NOMO-1 (cell line): ENCODE measurements around the gene SLCO4A1.
A peak's percentile ranks its signal among the peaks of the same experiment; 100 is the strongest.

Experiments used
- DNase-seq, 2 experiments: peaks; one replicate each; lab custom pipeline; 2025; ENCODE audit not compliant: unreplicated experiment in 2 of 2; lab: John Stamatoyannopoulos, UW

SLCO4A1 gene

DNA sequence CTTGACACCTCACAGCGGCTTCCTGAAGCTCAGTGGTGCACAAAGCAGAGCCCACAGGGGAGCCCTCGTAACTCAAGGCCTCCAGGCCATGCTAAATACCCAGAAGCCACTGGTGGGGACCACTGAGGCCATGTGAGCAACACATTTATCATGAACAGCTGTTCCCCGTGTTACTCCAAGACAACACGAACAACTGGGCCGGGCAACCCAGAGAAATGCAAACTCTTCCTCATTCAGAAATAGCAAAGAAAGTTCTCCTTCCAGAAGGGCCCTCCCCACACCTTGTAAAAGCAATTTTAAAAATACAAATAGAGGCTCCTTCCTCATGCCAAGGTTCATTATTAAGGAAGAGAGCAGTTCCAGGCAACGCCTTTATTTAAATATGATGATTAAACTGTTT is 36.3 kb upstream of the SLCO4A1 start:
- peak; percentile 42 to 62 for DNase-seq

DNA sequence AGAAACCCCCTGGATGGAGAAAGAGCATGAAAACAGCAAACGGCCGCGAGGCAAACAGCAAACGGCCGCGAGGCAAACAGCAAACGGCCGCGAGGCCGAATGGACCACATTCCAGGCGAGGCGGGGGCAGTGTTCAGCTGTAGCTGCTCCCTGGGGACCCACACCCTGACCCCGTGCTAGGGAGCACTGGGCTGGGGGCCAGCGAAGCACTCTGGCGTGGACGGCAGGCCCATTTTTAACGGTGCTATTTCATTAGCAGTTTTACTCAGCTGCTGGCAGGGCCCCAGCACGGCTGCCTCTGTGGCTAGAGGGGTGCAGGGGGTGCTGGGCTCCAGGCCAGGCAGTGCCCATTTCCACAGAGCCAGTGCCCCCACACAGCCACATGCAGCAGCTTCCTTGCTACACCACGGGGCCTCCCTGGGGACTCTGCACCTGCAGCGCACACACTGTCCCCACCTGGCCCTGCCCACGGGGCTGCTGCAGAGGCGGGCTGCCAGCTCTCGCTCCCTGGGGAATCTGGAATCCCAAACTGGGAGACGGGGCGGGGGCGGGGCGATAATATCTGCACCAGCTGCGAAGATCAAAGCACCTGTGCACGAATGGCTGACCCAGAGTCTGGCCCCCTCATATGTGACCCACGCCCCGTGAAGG is 35.6 kb upstream of the SLCO4A1 start:
- no peak for DNase-seq

DNA sequence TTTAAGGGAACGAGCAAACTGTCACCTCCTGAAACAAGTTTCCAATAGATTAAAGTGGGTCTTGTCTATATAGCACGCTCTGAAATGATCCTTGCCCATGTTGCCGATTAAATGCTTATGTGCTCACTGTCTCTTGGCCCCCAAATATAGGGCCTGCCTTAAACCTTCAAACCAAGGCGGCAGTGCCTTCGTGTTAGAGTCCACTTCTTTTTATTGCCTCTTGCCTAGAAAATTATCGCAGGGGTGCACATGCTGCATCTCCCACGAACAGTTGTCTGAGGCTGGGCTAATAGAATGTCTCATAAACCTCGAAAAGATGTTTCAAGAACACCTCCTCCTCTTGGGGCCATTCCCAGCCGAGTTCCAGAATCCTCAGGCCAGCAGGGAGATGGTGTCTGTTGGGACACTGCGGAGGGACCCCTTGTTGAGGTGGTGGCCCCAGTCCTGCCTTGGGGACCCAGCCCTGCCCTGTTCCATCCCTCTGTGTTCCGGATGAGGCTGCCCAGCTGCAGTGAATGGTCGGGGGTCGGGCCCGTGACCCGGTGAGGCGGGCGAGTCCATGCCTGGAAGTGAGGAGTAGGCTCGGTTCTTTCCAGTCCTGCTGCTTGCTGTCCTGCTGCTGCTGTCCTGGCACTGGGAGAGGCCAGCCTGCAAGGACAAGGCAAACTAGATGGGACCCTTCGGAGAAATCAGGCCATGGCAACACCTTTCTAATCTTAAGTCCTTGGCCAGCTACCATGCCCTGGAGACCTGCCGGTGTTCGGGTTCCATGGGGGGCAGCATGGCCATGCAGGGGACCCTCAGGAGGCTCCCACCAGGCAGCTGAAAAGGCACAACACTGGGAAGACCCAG is 34.7 kb upstream of the SLCO4A1 start:
- DNase-seq, result no peak

DNA sequence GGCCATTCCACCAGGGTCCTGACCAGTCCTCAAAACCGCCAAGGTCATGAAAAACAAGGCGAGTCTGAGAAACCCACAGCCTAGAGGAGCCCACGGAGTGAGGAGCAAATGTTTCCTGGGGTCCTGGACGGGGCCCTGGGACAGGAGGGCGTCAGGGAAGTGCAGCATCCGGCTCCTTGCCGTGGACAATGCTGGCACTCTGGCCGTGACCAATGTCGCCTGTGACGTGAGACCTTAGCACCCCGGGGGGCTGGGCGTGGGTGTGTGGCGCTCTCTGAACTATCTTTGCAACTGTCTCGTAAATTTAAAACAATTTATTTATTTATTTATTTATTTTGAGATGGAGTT is 34.1 kb upstream of the SLCO4A1 start:
- DNase-seq, result no peak

DNA sequence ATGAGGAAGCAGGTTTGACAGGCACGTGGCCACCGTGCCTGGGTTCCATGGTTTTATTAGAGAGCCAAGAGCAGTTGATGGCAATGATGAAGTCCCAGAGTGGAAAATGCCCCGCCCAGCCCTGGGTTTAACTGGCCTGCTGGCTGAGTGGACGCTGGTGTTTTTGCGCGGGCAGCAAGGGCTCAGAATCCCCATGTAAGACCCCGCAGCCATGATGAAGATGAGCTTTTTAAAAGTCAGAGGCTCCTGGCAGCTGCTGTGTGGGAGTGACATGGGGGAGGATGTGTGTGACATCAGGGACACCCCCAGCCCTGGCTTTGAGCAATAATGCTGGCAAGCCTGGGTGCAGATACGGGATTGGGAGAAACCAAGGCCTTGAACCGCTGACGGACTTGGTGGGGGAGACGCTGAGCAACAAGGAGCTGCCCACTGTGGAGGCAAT is 33.0 kb upstream of the SLCO4A1 start:
- no peak for DNase-seq

DNA sequence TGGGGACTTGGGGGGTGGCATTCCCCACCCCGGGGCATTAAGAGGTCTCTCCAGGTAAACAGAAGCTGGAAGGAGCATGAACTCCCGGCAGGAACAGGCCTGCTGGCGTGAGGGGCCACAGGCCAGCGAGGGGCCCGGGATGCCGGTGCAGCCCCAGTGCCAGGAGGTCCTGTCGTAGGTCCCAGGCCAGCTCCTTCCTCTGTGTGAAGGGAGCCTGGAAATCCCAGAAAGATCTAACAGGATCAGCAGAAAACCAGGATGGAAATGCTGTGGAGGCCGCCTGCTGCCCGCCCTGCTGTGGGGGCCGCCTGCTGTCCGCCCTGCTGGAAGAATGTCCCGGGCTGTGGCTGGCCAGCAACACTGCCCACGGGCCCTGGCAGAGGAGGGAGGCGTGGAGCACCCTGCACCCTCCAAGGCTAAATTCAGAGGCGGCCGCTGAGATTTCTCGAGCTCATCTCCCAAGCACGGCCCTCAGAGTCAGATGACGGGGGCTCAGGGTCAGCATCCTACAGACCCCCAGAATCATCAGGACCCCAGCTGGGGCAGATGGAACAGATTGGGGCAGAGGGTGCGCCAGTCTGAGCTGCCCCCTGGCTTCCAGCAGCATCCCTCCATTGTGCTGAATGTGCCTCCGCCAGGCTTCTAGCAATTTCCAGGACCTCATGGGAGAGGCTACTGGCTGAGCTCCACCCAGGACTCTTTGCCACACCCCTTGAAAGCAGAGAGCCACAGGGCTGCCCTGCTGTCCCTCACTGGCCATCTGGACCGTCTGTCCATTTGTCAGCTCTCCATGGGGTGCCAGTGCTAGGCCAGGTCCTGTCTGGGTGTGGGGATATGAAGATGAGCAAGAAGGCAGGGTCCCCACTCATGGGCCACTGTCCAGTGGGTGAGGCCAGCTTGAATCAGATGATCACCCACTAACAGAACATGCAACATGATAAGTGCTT is 32.2 kb upstream of the SLCO4A1 start:
- no peak for DNase-seq

DNA sequence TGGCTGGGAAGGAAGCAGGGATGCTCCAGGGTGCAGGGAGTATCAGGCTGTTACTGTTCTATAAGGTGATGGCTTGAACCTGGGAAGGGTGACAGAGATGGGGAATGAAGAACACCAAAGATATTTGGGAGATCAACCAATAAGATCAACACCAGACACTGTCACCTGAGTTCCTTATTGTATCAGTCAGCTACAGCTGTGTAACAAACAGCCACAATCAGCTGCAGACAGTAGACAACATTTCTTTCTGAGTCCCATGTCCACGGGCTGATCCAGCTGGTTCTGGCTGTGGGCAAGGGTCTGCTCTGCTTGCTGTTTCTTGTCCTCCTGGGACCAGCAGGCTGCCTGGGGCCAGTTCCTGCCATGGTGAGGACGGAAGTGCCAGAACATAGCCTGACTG is 31.3 kb upstream of the SLCO4A1 start:
- no peak for DNase-seq

DNA sequence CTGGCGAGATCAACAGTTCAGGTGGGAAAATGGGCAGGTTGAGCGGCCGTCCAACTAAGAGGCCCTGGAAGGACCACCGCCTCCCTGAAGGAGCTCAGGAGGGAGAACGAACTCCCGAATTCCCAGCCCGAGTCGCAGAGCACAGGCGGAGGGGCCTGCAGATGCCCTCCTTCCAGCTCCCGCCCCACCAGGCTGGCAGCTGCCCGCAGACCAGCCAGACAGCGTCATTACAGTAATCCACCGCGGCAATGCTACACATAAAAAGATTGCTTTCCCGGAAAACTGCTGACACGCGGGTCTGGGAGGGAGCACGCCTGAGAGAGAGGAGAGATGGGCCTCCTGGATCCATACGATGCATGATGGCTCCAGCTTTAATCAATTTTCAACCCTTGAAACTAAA is 30.5 kb upstream of the SLCO4A1 start:
- DNase-seq, result no peak

DNA sequence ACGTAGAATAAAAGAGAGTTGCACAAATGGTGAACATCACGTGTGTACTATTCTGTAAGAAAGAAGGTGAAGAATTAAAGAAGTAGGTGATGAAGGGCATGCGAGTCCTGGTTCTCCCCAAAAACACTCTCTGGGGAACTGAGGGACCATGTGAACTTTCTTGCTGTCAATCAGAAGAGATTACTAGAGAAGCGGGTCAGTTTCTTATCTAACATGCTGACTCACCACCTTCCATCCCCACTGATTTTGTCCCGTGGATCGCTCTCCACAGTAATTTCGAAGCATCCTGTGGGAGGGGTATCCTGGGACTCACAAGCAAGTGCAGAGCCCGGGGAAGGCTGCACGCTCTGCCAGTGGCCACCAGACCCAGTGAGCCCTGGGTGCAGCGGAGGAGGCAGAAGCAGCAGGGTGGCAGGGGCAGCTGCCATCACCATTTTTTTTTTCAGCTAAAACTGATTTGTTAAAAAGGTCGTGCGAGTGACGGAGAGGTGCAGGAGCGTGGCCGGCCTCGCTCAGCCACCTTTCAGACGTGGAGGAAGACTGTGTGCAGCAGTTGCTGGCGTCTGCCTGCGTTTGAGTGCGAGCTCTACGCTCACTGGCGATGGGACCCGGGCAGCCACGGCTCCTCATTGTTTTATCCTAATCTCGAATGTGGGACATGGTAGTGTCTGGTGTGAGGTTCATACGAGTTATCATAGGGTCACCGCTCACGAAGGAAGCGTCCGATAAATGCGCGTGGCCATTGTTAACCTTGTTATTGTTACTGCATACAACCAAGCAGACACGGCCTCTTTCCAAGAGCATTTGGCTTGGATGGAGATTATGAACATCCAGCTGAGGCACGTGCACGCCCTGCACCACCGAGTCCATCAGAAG is 28.0 kb upstream of the SLCO4A1 start:
- DNase-seq, result no peak

DNA sequence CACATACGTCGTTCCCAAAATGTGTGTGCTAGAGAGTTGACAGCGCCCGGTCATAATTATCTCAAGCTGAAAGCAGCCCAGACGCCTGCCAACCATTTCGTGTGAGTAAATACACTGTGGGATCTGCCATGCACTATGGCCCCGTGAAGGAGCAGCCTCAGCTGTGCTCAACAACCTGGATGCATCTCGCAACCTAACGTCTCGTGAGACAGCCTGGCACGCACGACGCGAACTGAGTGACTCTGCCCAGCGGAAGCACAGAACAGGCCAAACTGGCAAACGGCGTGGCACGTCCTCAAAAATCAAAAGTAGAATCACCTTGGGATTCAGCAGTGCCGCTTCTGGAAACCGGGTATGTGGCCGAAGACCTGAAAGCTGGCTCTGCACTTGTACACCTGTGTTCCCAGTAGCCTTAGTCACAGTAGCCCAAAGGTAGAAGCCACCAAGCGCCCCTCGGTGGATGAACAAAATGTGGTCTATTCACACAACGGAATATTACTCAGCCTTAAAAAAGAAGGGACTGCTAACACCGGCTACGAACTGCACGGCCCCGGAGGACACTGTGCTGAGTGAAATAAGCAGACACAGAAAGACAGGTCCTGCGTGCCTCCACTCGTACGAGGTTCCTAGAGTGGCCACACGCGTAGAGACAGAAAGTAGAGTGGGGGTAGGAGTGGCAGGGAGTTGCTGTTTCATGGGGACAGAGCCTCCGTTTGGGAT is 27.2 kb upstream of the SLCO4A1 start:
- DNase-seq, result no peak

DNA sequence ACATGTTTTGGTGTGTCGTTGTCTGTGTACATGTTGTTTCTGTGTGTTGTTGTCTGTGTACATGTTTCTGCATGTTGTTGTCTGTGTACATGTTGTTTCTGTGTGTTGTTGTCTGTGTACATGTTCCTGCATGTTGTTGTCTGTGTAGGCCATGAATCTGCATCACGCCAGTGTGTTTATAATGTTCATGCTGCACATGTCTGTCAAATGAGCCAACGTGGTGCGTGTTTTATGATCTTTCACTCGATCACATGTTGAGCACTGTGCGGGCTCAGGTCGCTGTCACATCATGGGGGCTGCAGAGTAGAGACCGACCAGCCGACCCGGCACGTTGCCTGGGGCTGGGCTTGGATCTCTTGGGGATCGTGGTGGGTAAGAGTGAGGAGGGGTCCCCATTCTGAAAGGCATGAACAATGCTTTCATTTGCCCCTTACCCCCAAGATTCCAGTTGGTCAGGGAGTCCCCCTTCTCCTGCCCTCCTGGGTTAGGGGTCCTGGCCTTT is 26.5 kb upstream of the SLCO4A1 start:
- no peak for DNase-seq

DNA sequence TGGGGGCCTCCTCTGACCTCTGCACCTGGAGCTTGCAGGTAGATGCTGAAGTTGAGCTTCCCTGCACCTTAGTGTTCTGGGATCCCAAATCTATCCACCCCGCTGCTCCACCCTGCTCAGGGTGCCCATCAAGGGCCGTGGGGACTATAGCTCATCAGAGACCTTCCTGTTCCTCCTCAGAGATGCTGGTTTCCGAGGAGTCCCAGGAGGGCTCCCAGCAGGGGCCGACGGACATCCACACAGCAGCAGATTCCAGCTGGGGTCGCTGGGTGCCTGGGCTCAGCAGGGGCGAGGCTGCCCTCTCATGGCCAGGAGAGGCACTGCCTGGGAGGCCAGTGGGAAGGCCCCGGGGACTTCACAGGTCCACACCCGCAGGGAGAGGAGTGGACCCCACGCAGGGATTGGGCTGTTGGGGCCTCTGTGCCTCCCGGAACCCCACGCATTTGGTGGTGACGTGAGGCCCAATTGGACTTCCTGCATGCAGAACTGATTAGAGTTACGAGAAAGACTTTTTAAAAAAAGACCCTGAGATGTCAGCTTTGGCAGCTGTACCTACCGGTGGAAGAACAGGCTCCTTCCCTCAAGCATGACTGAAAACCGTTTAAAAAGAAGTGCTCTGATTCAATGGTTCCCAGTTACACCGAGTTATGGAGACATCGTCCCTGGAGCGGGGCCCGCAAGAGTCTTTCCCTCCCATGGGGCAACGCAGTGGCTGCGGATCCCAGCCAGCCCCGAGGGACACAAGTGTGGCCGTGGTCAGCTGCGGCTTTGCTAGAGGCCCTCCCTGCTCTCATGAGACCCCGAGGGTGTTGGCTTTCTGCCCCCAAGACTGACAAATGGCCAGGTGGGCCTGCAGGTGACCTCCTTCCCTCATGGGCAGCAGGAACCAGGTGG is 25.3 kb upstream of the SLCO4A1 start:
- peak; percentile 52 to 81 for DNase-seq

DNA sequence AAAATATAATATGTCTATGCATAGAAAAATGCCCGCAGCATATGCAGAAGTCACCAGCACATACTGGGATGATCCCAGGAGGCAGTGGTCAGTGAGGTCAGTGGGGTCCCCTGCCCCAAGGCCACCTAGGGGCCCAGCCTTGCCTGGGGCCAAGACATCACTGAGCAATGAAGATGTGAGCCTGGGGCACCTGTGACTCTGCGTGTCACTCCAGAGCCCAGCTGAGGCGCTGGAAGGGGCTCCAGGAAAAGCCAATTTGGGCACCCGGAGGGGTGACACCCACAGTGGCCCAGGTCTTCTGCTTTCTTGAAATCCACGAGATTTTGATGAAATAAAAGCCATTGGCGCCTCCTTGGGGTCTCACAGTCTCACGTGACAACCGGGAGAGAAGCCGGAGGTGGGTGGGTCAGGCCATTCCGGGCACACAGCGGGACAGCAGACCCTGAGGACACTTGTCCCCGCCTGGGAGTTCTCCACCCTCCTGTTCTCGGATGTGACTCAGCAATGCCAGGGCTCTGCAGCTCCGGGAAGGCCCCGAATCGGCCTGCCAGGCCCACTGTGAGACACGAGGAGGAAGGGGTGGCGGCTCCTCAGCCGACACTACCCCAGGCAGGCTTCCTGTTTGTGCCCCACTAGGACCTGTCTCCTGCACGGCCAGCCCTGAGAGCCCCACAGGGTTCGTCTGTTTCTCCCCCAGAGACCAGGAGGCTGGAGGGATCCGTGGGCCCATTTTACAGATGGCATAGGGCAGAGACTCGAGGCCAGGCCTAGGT is 24.4 kb upstream of the SLCO4A1 start:
- peak; percentile 60 to 71 for DNase-seq

DNA sequence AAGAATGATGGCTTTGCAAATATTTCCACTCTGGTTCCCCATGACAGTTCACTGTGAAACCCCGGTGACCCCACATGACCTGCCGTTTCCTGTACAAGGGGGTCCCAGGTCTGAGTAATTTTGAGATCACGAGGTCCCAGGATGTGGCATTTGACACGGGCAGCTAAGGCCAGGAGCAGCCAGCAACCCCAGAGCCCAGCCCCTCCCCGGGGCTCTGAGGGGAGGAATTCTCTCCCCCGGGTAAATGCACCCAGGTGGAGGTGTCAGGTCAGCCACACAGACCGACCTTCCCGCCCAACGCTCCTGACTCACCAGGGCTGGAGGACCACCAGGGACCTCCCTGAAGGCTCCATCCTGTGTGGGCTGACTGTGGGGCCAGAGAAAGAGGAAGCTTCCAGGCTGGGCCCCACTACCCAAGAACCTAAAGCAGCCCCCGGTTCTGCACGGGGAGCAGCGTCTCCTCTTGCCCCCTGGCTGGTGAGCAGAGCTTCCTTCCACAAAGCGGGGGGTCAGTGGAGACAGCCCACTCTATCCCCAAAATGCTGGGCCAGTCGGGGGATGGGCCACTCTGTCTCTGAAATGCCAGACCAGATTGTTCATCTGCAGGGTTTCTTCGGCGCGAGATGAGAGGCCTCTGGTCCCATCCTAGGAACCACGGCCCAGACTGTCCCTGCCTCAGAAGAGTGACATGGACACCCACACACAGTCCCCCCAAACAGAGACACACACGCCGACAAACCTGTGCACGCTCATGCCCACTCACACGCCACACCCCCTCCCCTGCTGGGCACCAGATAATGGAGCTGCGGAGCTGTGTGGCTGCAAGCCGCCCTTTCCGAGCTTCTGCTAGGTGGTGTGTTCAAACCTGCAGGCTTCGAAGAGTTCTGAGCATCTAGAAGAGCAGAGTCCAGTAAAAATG is 23.4 kb upstream of the SLCO4A1 start:
- peak in 1 of 2 experiments; percentile 15 for DNase-seq

DNA sequence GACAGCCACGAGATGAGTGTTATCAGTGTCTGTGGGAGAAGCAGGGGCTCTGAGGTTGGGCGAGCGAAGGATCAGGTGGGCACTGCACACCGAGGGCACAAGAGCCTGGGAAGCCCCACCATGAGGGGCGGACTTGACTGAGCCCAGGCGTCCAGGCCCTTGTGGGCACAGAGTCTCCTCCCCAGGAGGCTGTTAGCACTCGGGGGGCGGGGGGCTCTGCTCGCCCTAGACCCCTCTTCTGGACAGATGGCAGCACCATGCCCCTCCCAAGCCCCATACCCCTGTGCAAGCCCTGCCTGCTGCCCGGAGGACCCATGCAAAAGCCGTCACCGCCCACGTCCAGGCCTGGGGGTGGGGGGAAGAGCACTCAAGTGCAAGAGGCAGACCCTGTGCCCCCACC is 21.7 kb upstream of the SLCO4A1 start:
- DNase-seq, result no peak

DNA sequence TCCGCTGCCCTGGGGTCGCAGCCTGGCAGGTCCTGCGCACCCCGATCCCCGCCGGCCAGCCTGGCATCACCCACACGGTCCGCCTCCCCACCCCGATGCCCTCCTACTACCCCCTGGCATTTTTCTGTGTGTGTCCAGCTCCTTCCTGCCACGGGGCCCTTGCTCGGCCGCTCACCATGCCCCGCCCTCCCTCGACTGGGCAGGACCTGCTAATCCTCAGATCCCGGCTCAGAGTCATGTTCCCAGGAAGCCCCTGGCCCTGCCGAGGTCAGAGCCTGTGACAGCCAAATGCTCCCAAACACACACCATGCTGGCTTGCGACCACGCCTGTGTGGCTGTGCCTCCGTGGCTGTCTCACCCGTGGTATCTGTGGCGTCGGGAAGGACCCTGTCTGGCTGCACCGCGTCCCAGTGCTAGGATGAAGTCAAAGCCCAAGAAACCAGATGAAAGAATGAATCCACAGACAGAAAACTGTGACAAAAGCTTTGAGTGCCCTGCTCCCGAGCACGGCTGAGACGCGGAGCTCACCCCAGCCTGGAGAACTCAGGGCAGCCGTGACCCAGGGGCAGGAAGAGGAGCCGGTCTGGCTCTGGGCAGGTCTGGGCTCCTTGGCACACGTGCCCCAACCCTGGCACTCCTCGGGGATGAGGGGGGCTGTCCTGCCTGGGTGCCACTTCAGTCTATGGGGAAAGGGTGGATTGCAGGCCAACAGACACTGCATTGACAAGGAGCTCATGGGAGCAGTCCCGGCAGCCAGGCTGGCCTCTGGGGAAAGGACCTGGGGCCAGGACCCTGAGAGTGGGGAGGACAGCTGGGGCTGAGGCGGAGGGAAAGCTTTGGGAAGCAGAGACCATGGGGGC is 20.8 kb upstream of the SLCO4A1 start:
- no peak for DNase-seq
